Liver (tissue), 9 donors: ENCODE measurements around the gene ESPN. TPM values are rescaled to one million over a fixed set of nuclear protein-coding genes. Genes with fewer than 3 reads are reported as not detected.
A peak's percentile ranks its signal among the peaks of the same experiment; 100 is the strongest.

ENCODE experiments used
- DNase-seq: peaks from one replicate; pipeline ENCODE4 v3.0.0-alpha.2; 2017; ENCODE audit warnings: low spot score
- H3K27ac ChIP-seq, 2 donors: one replicate each; pipeline ENCODE4 v1.7.0; 2013; ENCODE audit warnings: inconsistent platforms in 2 of 2, low read length in 2 of 2, control low read depth in 1 of 2, low read depth in 1 of 2, mild to moderate bottlenecking in 1 of 2
- H3K27me3 ChIP-seq, 4 donors: one replicate each; pipeline versions ENCODE4 v1.6.1 to v1.7.0; 2013; ENCODE audit warnings: low read length in 3 of 4, inconsistent platforms in 1 of 4, mild to moderate bottlenecking in 1 of 4, moderate library complexity in 1 of 4; ENCODE audit not compliant: control insufficient read depth in 4 of 4, insufficient read depth in 4 of 4
- H3K36me3 ChIP-seq, 4 donors: one replicate each; pipeline versions ENCODE4 v1.6.1 to v1.7.0; 2013; ENCODE audit warnings: low read length in 3 of 4, mild to moderate bottlenecking in 3 of 4, low read depth in 1 of 4, moderate library complexity in 1 of 4; ENCODE audit not compliant: control insufficient read depth in 4 of 4, insufficient read depth in 3 of 4
- H3K4me1 ChIP-seq, 4 donors: one replicate each; pipeline versions ENCODE4 v1.6.1 to v1.7.0; 2013; ENCODE audit warnings: low read length in 3 of 4, mild to moderate bottlenecking in 3 of 4, moderate library complexity in 1 of 4; ENCODE audit not compliant: control insufficient read depth in 4 of 4, insufficient read depth in 4 of 4
- H3K4me3 ChIP-seq, 3 donors: one replicate each; pipeline versions ENCODE4 v1.6.1 to v1.7.0; 2013; ENCODE audit warnings: low read length in 3 of 3, control low read depth in 1 of 3, low read depth in 1 of 3, mild to moderate bottlenecking in 1 of 3
- H3K9ac ChIP-seq, 2 donors: one replicate each; pipeline ENCODE4 v1.7.0; 2013; ENCODE audit warnings: low read length in 2 of 2, mild to moderate bottlenecking in 2 of 2, moderate library complexity in 2 of 2, control low read depth in 1 of 2, low read depth in 1 of 2
- H3K9me3 ChIP-seq, 4 donors: one replicate each; pipeline versions ENCODE4 v1.6.1 to v1.7.0; 2013; ENCODE audit warnings: low read length in 3 of 4; ENCODE audit not compliant: control insufficient read depth in 4 of 4
- EGR1 ChIP-seq, 2 donors: IDR thresholded peaks; 2 replicates each; pipeline ENCODE4 v1.6.1; 2016 to 2018; ENCODE audit warnings: antibody characterized with exemption in 2 of 2, low read depth in 2 of 2
- FOXA1 ChIP-seq: IDR thresholded peaks from 2 replicates; pipeline ENCODE4 v1.6.1; 2016; ENCODE audit warnings: antibody characterized with exemption
- FOXA2 ChIP-seq: IDR thresholded peaks from 2 replicates; pipeline ENCODE4 v1.6.1; 2016; ENCODE audit warnings: antibody characterized with exemption
- GABPA ChIP-seq, 2 donors: IDR thresholded peaks in 1 of 2; conservative IDR thresholded peaks in 1 of 2; 2 replicates each; pipeline ENCODE4 v1.6.1; 2016; ENCODE audit warnings: antibody characterized with exemption in 2 of 2, mild to moderate bottlenecking in 1 of 2, moderate library complexity in 1 of 2
- HNF4A ChIP-seq, 2 donors: conservative IDR thresholded peaks; 2 replicates each; pipeline ENCODE4 v1.6.1; 2016; ENCODE audit warnings: antibody characterized with exemption in 2 of 2, mild to moderate bottlenecking in 2 of 2
- HNF4G ChIP-seq: IDR thresholded peaks from 2 replicates; pipeline ENCODE4 v1.6.1; 2016; ENCODE audit warnings: antibody characterized with exemption
- JUND ChIP-seq, 2 donors: IDR thresholded peaks; 2 replicates each; pipeline ENCODE4 v1.6.1; 2016; ENCODE audit warnings: antibody characterized with exemption in 2 of 2
- NR2F2 ChIP-seq: IDR thresholded peaks from 2 replicates; pipeline ENCODE4 v1.6.1; 2016; ENCODE audit warnings: antibody characterized with exemption
- RAD21 ChIP-seq, 2 donors: IDR thresholded peaks; 2 replicates each; pipeline ENCODE4 v1.6.1; 2016; ENCODE audit warnings: antibody characterized with exemption in 2 of 2, mild to moderate bottlenecking in 2 of 2
- RXRA ChIP-seq, 2 donors: IDR thresholded peaks; 2 replicates each; pipeline ENCODE4 v1.6.1; 2017 to 2018; ENCODE audit warnings: antibody characterized with exemption in 2 of 2, mild to moderate bottlenecking in 1 of 2
- SP1 ChIP-seq: IDR thresholded peaks from 2 replicates; pipeline ENCODE4 v1.6.1; 2018; ENCODE audit warnings: antibody characterized with exemption, mild to moderate bottlenecking
- TAF1 ChIP-seq: conservative IDR thresholded peaks from 2 replicates; pipeline ENCODE4 v1.6.1; 2016; ENCODE audit warnings: antibody characterized with exemption, mild to moderate bottlenecking
- YY1 ChIP-seq: IDR thresholded peaks from 2 replicates; pipeline ENCODE4 v1.6.1; 2016; ENCODE audit warnings: antibody characterized with exemption, mild to moderate bottlenecking
- WGBS: extraction: QIAGEN DNeasy Blood & Tissue Kit; methylation state at CpG from one replicate; pipeline ENCODE4 v1.1.7; 2013; 5-methylcytosine and 5-hydroxymethylcytosine counted together
- polyA plus RNA-seq, 2 donors: library from polyadenylated mRNA; stranded (reverse) in 1 of 2; unstranded in 1 of 2; fragments of 200-250 nt in 1 of 2; fragments of >200 nt in 1 of 2; fragmentation: Nextera tagmentation in 1 of 2; extraction: Ambion mirVana in 1 of 2; gene quantifications; one replicate each; pipeline versions ENCODE4 v1.2.1 to v1.2.3, GENCODE V29; 2013 to 2015
- total RNA-seq, 2 donors: library from RNA; depleted of rRNA; stranded (reverse); fragments of >200 nt; gene quantifications; one replicate each; pipeline ENCODE4 v1.2.3, GENCODE V29; 2014
- TF ChIP-seq, protein P1 (sequence below): IDR thresholded peaks from 2 replicates; pipeline ENCODE4 v1.6.1; 2016; ENCODE audit warnings: antibody characterized with exemption, mild to moderate bottlenecking
- TF ChIP-seq, protein P2 (sequence below): IDR thresholded peaks from 2 replicates; pipeline ENCODE4 v1.6.1; 2016; ENCODE audit warnings: antibody characterized with exemption
- TF ChIP-seq, protein P3 (sequence below): fragments of 150-350 bp; IDR thresholded peaks from 2 replicates; pipeline ENCODE4 v1.5.1; 2017; ENCODE audit warnings: improper control_type of control experiment, low read depth, low read length; ENCODE audit not compliant: missing input control
- TF ChIP-seq, protein P4 (sequence below): IDR thresholded peaks from 2 replicates; pipeline ENCODE4 v1.6.1; 2016; ENCODE audit warnings: antibody characterized with exemption
- TF ChIP-seq, protein P5 (sequence below): IDR thresholded peaks from 2 replicates; pipeline ENCODE4 v1.6.1; 2016; ENCODE audit warnings: antibody characterized with exemption
- donor health status: healthy.
- donor health status: healthy.
- donor health status: healthy.
- donor health status: healthy.
- donor health status: healthy.

The ESPN gene
- total and polyA plus RNA-seq, 4 donors = 61.5 to 103 (median 68.2) TPM

DNA sequence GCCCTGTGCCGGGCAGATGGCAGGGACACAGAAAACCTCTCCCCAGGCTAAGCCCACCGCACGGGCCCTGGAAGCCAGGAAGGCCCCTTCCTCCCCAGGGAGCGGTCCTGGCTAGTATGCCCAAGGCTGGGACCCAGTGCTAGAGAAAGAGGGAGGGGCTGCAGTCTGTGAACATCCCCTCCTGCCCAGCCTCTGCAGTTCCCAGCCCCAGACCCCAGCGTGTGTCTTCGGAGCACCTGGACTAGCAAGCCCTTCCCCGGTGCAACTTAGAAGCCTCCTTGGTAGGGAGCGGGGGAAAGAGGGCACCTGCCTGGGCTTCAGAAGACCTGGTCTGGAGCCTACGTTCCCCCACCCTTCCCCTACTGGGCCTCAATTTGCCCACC lies 64.8 kb downstream of the ESPN start (continued):
- TF ChIP-seq, protein P1, sequence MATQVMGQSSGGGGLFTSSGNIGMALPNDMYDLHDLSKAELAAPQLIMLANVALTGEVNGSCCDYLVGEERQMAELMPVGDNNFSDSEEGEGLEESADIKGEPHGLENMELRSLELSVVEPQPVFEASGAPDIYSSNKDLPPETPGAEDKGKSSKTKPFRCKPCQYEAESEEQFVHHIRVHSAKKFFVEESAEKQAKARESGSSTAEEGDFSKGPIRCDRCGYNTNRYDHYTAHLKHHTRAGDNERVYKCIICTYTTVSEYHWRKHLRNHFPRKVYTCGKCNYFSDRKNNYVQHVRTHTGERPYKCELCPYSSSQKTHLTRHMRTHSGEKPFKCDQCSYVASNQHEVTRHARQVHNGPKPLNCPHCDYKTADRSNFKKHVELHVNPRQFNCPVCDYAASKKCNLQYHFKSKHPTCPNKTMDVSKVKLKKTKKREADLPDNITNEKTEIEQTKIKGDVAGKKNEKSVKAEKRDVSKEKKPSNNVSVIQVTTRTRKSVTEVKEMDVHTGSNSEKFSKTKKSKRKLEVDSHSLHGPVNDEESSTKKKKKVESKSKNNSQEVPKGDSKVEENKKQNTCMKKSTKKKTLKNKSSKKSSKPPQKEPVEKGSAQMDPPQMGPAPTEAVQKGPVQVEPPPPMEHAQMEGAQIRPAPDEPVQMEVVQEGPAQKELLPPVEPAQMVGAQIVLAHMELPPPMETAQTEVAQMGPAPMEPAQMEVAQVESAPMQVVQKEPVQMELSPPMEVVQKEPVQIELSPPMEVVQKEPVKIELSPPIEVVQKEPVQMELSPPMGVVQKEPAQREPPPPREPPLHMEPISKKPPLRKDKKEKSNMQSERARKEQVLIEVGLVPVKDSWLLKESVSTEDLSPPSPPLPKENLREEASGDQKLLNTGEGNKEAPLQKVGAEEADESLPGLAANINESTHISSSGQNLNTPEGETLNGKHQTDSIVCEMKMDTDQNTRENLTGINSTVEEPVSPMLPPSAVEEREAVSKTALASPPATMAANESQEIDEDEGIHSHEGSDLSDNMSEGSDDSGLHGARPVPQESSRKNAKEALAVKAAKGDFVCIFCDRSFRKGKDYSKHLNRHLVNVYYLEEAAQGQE = no peak
- TF ChIP-seq NR2F2 = no peak
- no peak for TF ChIP-seq FOXA1
- TF ChIP-seq, protein P2, sequence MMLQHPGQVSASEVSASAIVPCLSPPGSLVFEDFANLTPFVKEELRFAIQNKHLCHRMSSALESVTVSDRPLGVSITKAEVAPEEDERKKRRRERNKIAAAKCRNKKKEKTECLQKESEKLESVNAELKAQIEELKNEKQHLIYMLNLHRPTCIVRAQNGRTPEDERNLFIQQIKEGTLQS = no peak
- no peak for TF ChIP-seq YY1
- TF ChIP-seq HNF4G = no peak

DNA sequence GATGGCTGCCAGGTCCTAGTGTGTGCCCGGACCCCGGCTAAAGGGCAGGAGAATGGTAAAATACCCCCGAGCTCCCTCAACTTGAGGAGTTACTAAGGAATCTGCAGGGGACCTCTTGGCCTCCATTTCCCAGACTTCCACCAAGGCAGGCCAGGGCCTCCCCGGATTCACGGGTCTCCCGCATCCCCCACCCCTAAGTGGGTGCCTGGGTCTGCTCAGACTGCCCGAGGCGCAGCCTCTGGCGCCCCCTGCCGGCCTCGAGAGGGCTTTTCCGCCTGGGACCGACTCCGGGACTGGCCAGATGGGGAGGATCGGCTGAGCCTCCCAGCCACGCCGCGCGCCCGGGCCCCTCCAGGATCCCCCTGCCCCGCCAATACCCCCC lies 65.2 kb downstream of the ESPN start:
- DNase-seq = peak; percentile 76
- TF ChIP-seq FOXA2 (no peak), RAD21 (IDR thresholded peaks at IDR 0.05) (peak; percentile 66 to 77)
- TF ChIP-seq, protein P3, sequence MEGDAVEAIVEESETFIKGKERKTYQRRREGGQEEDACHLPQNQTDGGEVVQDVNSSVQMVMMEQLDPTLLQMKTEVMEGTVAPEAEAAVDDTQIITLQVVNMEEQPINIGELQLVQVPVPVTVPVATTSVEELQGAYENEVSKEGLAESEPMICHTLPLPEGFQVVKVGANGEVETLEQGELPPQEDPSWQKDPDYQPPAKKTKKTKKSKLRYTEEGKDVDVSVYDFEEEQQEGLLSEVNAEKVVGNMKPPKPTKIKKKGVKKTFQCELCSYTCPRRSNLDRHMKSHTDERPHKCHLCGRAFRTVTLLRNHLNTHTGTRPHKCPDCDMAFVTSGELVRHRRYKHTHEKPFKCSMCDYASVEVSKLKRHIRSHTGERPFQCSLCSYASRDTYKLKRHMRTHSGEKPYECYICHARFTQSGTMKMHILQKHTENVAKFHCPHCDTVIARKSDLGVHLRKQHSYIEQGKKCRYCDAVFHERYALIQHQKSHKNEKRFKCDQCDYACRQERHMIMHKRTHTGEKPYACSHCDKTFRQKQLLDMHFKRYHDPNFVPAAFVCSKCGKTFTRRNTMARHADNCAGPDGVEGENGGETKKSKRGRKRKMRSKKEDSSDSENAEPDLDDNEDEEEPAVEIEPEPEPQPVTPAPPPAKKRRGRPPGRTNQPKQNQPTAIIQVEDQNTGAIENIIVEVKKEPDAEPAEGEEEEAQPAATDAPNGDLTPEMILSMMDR = peak; percentile 80
- WGBS = 11% methylated on average over 21 of the region's 21 CpGs
- no peak overlapping the region for H3K27ac ChIP-seq
- no peaks in the 10 kb centered on the region for H3K9me3 ChIP-seq
- peak overlapping the region in 2 of 3 donors; percentile 42 to 84 for H3K4me3 ChIP-seq
- no peaks in the 10 kb centered on the region for H3K36me3 ChIP-seq
- peaks cover 6 to 29% (median 15%) of the 10 kb centered on the region in 4 donors for H3K4me1 ChIP-seq
- H3K27me3 ChIP-seq = no peaks in the 10 kb centered on the region
- H3K9ac ChIP-seq = no peak overlapping the region

DNA sequence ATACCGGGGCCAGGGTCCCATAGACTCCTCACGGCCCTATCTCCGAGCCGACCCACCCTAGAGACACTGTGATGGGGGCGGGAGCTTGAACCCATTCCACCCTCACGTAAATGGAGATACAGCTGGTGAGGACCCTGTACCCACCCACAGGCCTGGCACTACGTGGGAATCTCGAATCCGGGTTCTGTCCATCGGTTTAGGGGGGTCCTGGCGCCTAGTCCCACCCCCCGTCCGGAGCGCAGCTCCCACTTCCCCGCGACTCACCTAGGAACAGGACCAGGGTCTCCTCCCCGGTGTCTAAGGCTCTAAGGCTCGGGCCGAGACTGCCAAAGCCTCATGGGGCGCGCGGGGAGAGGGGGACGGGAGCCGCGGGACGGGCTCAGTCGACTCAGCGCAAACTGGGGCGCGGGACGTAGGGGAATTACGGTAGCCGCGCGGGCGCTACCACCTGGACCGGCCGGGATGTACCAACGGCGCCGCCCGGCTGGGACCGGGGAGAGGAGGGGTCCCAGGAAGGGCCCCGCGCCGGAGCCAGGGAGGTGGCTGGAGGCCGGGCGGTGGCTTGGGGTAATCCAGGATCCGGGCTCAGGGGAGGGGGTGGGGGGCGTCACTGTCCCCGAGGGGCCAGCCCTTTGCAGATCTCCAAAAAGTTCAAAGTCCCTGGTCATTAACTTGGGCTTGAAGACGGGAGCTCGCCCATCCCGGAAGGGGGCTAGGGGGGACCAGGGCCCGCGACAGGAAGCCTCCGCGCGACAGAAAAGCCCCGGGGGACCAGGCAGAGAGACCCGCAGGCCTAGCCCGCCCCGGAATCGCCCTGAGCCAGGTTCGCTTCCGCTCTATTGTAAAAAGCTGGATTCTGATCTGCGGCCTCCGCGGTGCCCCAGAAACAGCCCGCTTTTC lies 65.9 kb downstream of the ESPN start:
- H3K9ac ChIP-seq = peak overlapping the region; percentile 19 to 43
- H3K4me1 ChIP-seq = peaks cover 4 to 25% (median 15%) of the 10 kb centered on the region in 4 donors
- H3K4me3 ChIP-seq = peak overlapping the region; percentile 29 to 84 (median 42)
- DNase-seq = peak; percentile 57
- H3K27me3 ChIP-seq = no peaks in the 10 kb centered on the region
- H3K27ac ChIP-seq = peak overlapping the region in 1 of 2 donors; percentile 21
- H3K9me3 ChIP-seq = no peaks in the 10 kb centered on the region
- no peaks in the 10 kb centered on the region for H3K36me3 ChIP-seq
- WGBS = 1% methylated on average over 70 of the region's 70 CpGs
- TF ChIP-seq GABPA (IDR thresholded peaks at IDR 0.05 in 1 of 2, conservative IDR thresholded peaks at IDR 0.05 in 1 of 2) = no peak
- TF ChIP-seq, protein P3 = no peak
- TF ChIP-seq RAD21 (IDR thresholded peaks at IDR 0.05) = no peak
- no peak for TF ChIP-seq FOXA1
- TF ChIP-seq RXRA (IDR thresholded peaks at IDR 0.05) = no peak
- TF ChIP-seq TAF1 = no peak
- TF ChIP-seq, protein P2 = no peak
- TF ChIP-seq HNF4A (conservative IDR thresholded peaks at IDR 0.05) = no peak
- TF ChIP-seq JUND (IDR thresholded peaks at IDR 0.05) = no peak
- TF ChIP-seq, protein P4, sequence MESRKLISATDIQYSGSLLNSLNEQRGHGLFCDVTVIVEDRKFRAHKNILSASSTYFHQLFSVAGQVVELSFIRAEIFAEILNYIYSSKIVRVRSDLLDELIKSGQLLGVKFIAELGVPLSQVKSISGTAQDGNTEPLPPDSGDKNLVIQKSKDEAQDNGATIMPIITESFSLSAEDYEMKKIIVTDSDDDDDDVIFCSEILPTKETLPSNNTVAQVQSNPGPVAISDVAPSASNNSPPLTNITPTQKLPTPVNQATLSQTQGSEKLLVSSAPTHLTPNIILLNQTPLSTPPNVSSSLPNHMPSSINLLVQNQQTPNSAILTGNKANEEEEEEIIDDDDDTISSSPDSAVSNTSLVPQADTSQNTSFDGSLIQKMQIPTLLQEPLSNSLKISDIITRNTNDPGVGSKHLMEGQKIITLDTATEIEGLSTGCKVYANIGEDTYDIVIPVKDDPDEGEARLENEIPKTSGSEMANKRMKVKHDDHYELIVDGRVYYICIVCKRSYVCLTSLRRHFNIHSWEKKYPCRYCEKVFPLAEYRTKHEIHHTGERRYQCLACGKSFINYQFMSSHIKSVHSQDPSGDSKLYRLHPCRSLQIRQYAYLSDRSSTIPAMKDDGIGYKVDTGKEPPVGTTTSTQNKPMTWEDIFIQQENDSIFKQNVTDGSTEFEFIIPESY = no peak
- TF ChIP-seq HNF4G = no peak
- TF ChIP-seq NR2F2 = no peak
- TF ChIP-seq, protein P5, sequence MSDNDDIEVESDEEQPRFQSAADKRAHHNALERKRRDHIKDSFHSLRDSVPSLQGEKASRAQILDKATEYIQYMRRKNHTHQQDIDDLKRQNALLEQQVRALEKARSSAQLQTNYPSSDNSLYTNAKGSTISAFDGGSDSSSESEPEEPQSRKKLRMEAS = no peak
- TF ChIP-seq SP1 = no peak
- no peak for TF ChIP-seq EGR1 (IDR thresholded peaks at IDR 0.05; ENCODE audit: low read depth in 2 of 2)
- TF ChIP-seq YY1 = no peak
- TF ChIP-seq FOXA2 = no peak
